Activated CD4-positive, alpha-beta T cell treated with anti-CD3 and anti-CD28 coated beads, Interleukin-2, amount 10 ng/mL, durations not matched to agents 24 days and 14 days (primary cell): Measurements from ENCODE around the gene MRC2. TPM values are rescaled to one million over a fixed set of nuclear protein-coding genes. Genes with fewer than 3 reads are reported as not detected.

Source experiments
- DNase-seq: peaks from one replicate; pipeline ENCODE4 v3.0.0; 2022
- H3K27ac Mint-ChIP-seq: one replicate; pipeline ENCODE4 v1.8.0; 2022; ENCODE audit warnings: mild to moderate bottlenecking, mixed read lengths
- H3K27me3 Mint-ChIP-seq: one replicate; pipeline ENCODE4 v1.8.0; 2022; ENCODE audit warnings: mixed read lengths
- H3K36me3 Mint-ChIP-seq: one replicate; pipeline ENCODE4 v1.8.0; 2022; ENCODE audit warnings: low read depth, mild to moderate bottlenecking, mixed read lengths
- H3K4me1 Mint-ChIP-seq: one replicate; pipeline ENCODE4 v1.8.0; 2021; ENCODE audit warnings: mixed read lengths
- H3K4me3 Mint-ChIP-seq: one replicate; pipeline ENCODE4 v1.8.0; 2022; ENCODE audit warnings: mild to moderate bottlenecking, moderate library complexity, mixed read lengths
- H3K9me3 Mint-ChIP-seq: one replicate; pipeline ENCODE4 v1.8.0; 2021; ENCODE audit warnings: mixed read lengths
- intact Hi-C: fragments of 100-400 bp; cut with micrococcal nuclease; formaldehyde crosslinking; loops from one replicate; pipeline ENCODE4 v1.15.1; 2023
- total RNA-seq: library from RNA; stranded (reverse); gene quantifications from 2 replicates; pipeline ENCODE4 v1.2.3, GENCODE V29; 2022

Gene MRC2
- total RNA-seq, 1 donor from 2014 or later = 2.4 TPM

- Mint-ChIP-seq H3K27ac (no peak overlapping the region), H3K36me3 (no peaks in the 10 kb centered on the region)
- intact Hi-C loops = no loop called here
These were observed 42.8 kb downstream of the MRC2 start for GRCh38 chr17:62670202-62670821.

GRCh38 chr17:62671553-62671952 is 44.1 kb downstream of the MRC2 start:
- Mint-ChIP-seq H3K4me1 (no peaks in the 10 kb centered on the region), H3K27ac (no peak overlapping the region), H3K36me3 (no peaks in the 10 kb centered on the region), H3K27me3 (peaks cover 4% of the 10 kb centered on the region), H3K4me3 (no peak overlapping the region), H3K9me3 (no peaks in the 10 kb centered on the region)
- DNase-seq = no peak
- intact Hi-C loops = no loop called here

More at GRCh38 chr17:62670202-62670821, 42.8 kb downstream of the MRC2 start:
- no peak overlapping the region for H3K4me3 Mint-ChIP-seq
- DNase-seq = no peak
- H3K4me1 Mint-ChIP-seq = no peaks in the 10 kb centered on the region
- H3K9me3 Mint-ChIP-seq = no peaks in the 10 kb centered on the region
- H3K27me3 Mint-ChIP-seq = peaks cover 4% of the 10 kb centered on the region

- H3K27me3 Mint-ChIP-seq = peaks cover 4% of the 10 kb centered on the region
- H3K4me3 Mint-ChIP-seq = no peak overlapping the region
- H3K9me3 Mint-ChIP-seq = no peaks in the 10 kb centered on the region
- H3K36me3 Mint-ChIP-seq = no peaks in the 10 kb centered on the region
- no peak for DNase-seq
- intact Hi-C loops = loop anchor here (1.0 kb wide), 1 partner anchor 733 kb away; no protein-coding TSS in a partner anchor
- H3K27ac Mint-ChIP-seq = no peak overlapping the region
- H3K4me1 Mint-ChIP-seq = no peaks in the 10 kb centered on the region
These were observed 45.5 kb downstream of the MRC2 start for GRCh38 chr17:62672957-62673356.

GRCh38 chr17:62673614-62674362 is 46.3 kb downstream of the MRC2 start:
- Mint-ChIP-seq H3K36me3 (no peaks in the 10 kb centered on the region), H3K4me3 (no peak overlapping the region), H3K27ac (no peak overlapping the region), H3K9me3 (no peaks in the 10 kb centered on the region), H3K27me3 (peaks cover under 1% of the 10 kb centered on the region), H3K4me1 (no peaks in the 10 kb centered on the region)
- DNase-seq = no peak
- intact Hi-C loops = no loop called here

GRCh38 chr17:62674363-62674739 is 46.9 kb downstream of the MRC2 start:
- no peaks in the 10 kb centered on the region for H3K4me1 Mint-ChIP-seq
- H3K36me3 Mint-ChIP-seq = no peaks in the 10 kb centered on the region
- intact Hi-C loops = no loop called here
- no peak overlapping the region for H3K27ac Mint-ChIP-seq
- no peak overlapping the region for H3K4me3 Mint-ChIP-seq
- no peak for DNase-seq
- no peaks in the 10 kb centered on the region for H3K27me3 Mint-ChIP-seq
- no peaks in the 10 kb centered on the region for H3K9me3 Mint-ChIP-seq

GRCh38 chr17:62674841-62675240 is 47.4 kb downstream of the MRC2 start:
- Mint-ChIP-seq H3K4me1 (no peaks in the 10 kb centered on the region), H3K27ac (no peak overlapping the region), H3K27me3 (no peaks in the 10 kb centered on the region), H3K4me3 (no peak overlapping the region), H3K9me3 (no peaks in the 10 kb centered on the region), H3K36me3 (no peaks in the 10 kb centered on the region)
- intact Hi-C loops = no loop called here
- no peak for DNase-seq

- no peaks in the 10 kb centered on the region for H3K9me3 Mint-ChIP-seq
- no peak overlapping the region for H3K4me3 Mint-ChIP-seq
- no peak for DNase-seq
- H3K27ac Mint-ChIP-seq = no peak overlapping the region
- H3K27me3 Mint-ChIP-seq = no peaks in the 10 kb centered on the region
- no peaks in the 10 kb centered on the region for H3K4me1 Mint-ChIP-seq
- no peaks in the 10 kb centered on the region for H3K36me3 Mint-ChIP-seq
- intact Hi-C loops = no loop called here
These were observed 47.8 kb downstream of the MRC2 start for GRCh38 chr17:62675260-62675659.

- Mint-ChIP-seq H3K27me3 (no peaks in the 10 kb centered on the region), H3K36me3 (no peaks in the 10 kb centered on the region), H3K4me3 (no peak overlapping the region), H3K9me3 (no peaks in the 10 kb centered on the region), H3K4me1 (no peaks in the 10 kb centered on the region), H3K27ac (no peak overlapping the region)
- no peak for DNase-seq
- intact Hi-C loops = no loop called here
These were observed 48.2 kb downstream of the MRC2 start for GRCh38 chr17:62675701-62676100.

- Mint-ChIP-seq H3K27ac (no peak overlapping the region), H3K4me3 (no peak overlapping the region), H3K9me3 (no peaks in the 10 kb centered on the region), H3K4me1 (no peaks in the 10 kb centered on the region), H3K36me3 (no peaks in the 10 kb centered on the region), H3K27me3 (no peaks in the 10 kb centered on the region)
- no peak for DNase-seq
- intact Hi-C loops = no loop called here
These were observed 48.9 kb downstream of the MRC2 start for GRCh38 chr17:62676231-62676943.

- intact Hi-C loops = no loop called here
- Mint-ChIP-seq H3K27me3 (no peaks in the 10 kb centered on the region), H3K9me3 (no peaks in the 10 kb centered on the region), H3K4me1 (no peaks in the 10 kb centered on the region), H3K36me3 (no peaks in the 10 kb centered on the region), H3K4me3 (no peak overlapping the region), H3K27ac (no peak overlapping the region)
- no peak for DNase-seq
These were observed 49.6 kb downstream of the MRC2 start for GRCh38 chr17:62676952-62677596.

- Mint-ChIP-seq H3K4me1 (no peaks in the 10 kb centered on the region), H3K36me3 (no peaks in the 10 kb centered on the region), H3K4me3 (no peak overlapping the region), H3K9me3 (no peaks in the 10 kb centered on the region), H3K27ac (no peak overlapping the region), H3K27me3 (no peaks in the 10 kb centered on the region)
- intact Hi-C loops = no loop called here
- no peak for DNase-seq
These were observed 50.9 kb downstream of the MRC2 start for GRCh38 chr17:62678214-62678919.

GRCh38 chr17:62679866-62680377 is 52.5 kb downstream of the MRC2 start:
- Mint-ChIP-seq H3K9me3 (no peaks in the 10 kb centered on the region), H3K4me1 (no peaks in the 10 kb centered on the region), H3K4me3 (no peak overlapping the region), H3K27me3 (peaks cover 1% of the 10 kb centered on the region), H3K27ac (no peak overlapping the region), H3K36me3 (no peaks in the 10 kb centered on the region)
- intact Hi-C loops = no loop called here
- no peak for DNase-seq

- DNase-seq = no peak
- intact Hi-C loops = no loop called here
- H3K4me1 Mint-ChIP-seq = no peaks in the 10 kb centered on the region
- H3K4me3 Mint-ChIP-seq = no peak overlapping the region
- H3K9me3 Mint-ChIP-seq = no peaks in the 10 kb centered on the region
- H3K27ac Mint-ChIP-seq = no peak overlapping the region
- H3K27me3 Mint-ChIP-seq = peaks cover 1% of the 10 kb centered on the region
- no peaks in the 10 kb centered on the region for H3K36me3 Mint-ChIP-seq
These were observed 53.1 kb downstream of the MRC2 start for GRCh38 chr17:62680541-62681052.
